ENCODE data around the gene NFIX.

NFIX gene

DNA sequence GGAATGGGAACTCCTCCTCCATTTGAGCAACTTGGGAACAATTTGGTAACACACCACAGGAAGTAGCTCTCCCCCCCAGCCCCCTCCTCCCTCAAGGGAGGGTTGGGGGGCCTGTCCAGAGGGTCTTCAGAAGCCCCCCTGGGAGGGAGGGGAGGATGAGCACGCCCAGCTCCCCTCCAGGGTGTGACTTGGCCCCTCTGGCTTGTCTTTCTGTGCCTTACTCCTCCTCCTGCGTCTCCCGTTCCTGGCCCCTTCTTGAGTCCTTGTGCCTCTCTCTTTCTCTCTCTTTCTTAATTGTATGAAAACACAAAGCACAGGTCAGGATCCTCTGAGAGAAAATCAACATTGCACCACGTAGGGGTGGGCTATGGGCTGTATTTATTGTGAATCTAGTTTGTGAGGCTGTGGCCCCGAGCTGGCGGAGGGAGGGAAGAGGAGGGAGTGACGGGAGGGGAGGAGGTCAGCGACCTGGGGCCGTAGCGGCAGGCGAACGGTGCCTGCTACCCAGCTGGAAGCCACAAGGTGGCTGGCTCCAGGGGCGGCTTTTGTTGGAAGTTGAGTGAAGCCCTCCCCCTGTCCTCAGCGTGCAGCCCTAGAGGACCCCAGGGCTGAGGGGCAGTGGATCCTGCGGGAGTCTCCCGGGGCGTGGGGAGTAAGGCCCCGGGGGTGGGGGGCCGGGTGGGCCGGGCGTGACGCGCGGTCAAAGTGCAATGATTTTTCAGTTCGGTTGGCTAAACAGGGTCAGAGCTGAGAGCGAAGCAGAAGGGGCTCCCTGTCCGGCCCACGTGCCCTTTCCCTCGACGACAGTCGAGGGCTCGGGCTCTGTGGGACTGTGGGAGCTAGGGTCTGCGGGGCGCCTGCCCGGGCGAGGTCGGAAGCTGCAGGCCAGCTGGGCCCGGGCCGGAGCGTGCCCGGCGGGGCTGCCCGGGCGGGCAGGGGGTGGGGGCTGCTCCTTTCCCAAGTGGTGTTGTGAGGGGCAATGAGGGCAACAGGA, 101.0 kb downstream of the NFIX start:
- DNase-seq = no peak

DNA sequence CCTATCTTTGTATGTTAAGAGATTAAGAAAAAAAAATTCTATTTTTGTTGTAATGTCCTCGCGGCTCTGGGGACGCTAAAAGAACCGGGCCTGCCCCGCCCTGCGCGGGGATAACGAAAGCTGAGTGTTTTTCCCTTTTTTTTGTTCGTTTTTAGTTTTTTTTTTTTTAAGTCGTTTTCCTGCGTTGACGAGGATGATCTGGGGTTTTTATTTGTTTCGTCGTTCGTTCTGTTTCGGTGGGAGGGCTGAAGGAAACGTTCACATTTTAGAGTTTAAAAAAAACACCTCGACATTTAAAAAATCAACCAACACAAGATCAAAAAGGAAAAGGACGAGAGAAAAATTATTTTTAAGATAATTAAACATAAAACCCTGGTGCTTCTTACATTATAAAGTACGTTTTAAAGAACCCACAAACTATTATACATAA, 101.8 kb downstream of the NFIX start:
- DNase-seq = no peak

DNA sequence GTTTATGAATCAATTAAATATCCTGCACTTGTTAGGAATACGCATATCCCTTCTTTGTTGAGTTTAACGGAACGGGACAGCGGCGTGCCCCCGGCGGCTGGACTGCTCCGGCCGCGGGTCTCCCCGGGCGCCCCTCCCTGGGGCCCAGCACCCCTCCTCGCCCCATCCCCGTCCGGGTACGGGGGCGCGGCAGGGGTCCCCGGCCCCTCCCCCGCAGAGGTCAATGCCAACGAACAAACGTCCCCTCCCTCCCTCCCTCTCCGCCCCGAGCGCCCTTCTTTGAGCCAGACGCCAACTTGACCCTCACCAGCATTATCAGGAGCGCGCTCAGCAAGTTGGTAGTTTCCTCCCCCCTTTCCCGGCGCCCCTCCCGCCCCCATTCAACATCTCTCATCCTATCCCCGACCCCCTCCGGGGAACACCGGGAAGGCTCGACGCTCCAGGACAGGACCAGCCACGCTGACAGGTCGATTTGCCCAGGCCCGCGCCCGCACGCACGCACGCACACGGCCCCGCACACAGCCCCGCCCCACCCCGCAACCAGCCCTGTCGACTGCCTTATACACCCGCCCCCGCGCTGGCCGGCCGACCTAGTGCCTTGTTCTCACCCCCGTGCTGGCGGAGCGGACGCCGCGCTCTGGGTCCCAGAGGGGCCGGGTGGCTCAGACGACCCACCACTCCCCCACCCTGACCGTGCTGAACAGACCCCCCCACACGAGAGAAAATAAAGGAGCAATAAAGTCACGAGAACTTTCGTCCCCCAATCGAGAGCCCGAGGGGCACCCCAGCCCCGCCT, 102.4 kb downstream of the NFIX start:
- no peak for DNase-seq

DNA sequence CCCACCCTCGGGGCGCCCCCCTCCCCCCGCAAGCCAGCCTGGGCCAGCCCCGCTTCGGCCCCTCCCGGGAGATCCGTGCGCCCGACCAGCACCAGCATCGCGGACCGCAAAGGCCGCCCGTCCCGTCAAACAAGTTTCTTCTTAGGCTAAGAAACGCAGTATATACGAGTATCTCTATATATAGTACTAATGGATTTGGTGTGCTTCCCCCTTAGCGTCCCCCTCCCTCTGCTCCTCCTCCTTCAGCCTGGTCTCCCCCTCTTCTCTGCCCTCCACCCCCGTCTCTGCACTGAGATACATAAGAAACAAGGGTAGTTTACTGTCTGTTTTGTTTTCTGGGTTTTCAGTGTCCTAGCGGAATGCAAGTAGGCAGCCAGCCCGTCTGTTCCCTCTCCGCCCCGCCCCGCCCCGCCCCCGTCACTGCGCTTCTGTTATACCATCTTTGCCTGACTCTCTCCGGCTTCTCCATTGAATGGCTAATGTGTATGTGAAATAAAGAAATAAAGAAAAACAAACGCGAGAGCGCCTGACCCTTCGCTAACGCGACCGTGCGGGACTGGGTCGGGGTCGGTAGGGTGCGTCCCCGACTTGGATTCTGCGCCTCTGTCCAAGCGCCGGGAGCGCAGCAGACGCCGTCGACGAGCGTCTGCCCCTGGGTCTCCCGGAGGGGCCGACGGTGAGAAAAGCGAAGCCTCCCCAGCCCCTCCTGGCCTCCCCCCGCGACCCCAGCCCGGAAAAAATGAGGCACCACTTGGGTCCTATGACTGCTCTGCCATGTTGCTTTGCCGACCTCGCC, 103.2 kb downstream of the NFIX start:
- no peak for DNase-seq

DNA sequence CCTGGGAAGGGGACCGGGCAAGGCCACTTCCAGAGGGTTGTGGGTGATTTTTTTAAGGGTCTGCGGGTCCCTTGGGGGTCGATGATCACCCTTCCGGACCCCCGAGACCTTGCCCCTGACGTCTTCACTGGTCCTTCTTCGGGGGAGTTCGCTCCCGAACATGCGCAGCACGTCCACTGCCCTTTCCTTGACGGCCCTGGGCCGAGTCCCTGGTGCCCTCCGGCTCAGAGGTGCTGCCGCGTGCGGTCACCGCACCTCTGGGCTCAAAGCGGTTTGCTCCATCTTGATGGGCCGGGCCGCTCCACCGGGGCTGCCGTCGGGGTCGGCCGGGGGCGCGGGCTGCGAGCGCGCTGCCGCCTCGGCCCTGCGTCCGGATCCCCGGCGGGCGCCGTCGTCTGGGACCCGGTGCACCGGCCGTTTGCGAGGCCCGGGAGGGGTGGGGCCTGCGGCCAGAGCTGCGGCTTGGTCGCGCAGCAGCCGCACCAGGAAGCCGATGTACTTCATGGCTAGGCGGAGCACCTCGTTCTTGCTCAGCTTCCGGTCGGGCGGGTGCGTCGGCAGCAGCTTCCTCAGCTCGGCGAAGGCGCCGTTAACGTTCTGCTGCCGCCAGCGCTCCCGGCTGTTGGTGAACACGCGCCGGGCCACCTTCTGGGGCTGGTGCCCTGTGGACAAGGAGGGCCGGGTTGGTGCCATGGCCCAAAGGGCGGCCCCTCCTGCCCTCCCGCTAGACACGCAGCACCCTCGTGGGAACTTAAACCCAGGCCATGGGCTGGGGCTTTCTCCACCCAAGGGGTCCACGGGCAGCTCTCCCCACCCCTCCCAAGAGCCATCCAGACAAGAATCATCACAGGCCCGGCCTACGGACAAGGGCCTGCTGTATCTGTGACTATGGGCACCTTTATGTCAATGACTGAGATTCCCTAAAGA, 104.1 kb downstream of the NFIX start:
- no peak for DNase-seq

DNA sequence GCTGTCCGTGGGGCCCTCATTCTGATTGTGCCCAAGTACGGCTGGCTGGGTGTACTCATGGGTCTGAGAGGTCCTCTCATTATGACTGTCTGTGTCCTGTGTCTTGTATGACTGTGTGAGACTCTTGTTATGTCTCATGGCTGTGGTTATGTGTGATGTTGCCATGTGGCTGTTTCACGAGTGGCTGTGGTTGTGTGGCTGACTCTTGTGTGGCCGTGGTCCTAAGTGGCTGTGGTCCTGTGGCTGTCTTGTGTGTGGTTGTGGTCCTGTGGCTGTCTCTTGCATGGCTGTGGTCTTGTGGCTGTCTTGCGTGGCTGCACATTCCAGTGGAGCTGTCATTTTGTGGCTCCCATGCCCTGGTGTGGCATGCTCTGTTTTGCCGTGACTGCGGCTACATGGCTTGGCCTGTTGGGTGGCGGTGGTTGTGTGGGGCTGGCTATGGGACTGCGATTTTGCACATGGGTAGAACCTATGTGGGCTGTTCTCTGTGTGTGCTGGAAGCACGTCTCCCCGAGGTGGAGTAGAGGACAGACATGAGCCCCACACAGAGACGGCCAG, 104.8 kb downstream of the NFIX start:
- no peak for DNase-seq

DNA sequence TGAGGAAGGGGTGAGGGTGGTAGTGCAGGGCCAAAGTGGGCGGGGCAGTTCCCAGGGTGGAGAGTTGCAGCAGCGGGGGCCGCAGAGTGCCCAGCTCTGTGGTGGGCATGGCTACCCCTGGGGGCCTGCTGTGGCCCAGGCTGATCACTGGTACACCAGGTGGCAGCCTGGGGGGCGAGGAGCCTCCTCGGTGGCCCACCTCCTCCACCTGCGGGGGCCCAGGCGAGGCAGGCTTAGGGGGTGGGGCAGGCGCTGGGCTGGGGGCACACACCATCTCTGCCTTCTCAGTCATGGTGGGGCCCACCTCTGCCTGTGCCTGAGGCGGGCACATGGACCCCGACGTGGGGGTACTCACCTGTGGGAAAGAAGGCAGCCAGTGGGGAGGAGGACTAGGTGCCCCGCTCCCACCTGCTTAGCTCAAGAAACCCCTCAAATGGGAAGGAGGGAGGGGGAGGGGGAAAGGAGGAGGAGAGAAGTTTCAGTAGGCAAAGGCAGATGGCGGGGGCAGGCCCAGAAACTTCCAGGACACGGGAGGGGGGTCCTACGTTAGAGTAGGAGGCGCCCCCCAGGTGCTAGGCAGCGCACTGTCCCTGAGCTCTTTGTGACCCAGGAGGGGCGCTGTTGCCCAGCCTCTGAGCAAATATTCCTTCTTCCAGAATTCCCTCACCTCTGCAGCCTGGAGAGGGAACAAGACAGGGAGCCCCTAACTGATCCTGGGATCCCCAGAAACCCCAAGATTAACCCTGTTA, 105.7 kb downstream of the NFIX start:
- DNase-seq = no peak

DNA sequence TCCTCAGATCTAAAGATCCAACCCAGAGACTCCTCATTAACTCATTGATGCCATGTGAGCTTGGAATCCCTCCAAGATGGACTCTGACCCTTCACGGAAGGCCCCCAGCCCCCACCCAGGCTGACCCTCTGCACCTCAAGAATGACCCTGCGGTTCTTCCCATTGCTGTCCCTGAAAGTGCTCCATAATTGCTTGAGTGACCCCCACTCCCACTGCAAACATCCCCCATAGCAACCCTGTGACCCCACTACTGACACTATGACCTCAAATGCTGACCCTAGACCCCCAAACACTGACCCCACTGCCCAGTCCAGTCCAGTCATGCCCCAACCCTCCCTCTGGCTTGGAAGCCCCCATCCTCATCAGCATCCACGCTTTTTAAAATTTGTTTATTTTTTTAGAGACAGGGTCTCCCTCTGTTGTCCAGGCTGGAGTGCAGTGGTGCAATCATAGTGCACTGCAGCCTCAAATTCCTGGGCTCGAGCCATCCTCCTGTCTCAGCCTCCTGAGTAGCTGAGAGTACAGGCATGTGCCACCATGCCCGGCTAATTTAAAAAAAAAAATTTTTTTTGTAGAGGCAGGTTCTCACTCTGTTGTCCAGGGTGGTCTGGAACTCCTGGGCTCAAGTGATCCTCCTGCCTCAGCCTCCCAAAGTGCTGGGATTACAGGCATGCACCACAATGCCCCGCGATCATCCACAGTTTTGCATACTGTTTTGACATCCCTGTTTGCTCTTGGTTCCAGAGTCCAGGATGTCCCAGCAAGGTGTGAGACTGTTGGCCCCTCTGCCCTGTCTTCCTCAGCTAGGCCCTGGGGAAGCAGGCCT, 106.5 kb downstream of the NFIX start:
- DNase-seq = no peak

DNA sequence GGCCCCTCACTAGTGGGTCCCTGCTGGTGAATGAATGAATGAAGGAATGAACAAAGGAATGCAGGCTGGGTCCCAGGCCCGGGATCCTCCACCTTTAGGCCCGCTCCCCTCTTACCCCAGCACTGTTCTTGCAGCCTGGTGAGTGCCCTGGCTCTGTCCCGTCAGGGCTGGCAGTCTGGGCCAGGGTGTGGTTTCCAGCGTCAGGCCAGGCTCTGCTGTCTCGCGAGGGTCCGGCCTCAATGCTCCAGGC, 107.1 kb downstream of the NFIX start:
- DNase-seq = no peak

DNA sequence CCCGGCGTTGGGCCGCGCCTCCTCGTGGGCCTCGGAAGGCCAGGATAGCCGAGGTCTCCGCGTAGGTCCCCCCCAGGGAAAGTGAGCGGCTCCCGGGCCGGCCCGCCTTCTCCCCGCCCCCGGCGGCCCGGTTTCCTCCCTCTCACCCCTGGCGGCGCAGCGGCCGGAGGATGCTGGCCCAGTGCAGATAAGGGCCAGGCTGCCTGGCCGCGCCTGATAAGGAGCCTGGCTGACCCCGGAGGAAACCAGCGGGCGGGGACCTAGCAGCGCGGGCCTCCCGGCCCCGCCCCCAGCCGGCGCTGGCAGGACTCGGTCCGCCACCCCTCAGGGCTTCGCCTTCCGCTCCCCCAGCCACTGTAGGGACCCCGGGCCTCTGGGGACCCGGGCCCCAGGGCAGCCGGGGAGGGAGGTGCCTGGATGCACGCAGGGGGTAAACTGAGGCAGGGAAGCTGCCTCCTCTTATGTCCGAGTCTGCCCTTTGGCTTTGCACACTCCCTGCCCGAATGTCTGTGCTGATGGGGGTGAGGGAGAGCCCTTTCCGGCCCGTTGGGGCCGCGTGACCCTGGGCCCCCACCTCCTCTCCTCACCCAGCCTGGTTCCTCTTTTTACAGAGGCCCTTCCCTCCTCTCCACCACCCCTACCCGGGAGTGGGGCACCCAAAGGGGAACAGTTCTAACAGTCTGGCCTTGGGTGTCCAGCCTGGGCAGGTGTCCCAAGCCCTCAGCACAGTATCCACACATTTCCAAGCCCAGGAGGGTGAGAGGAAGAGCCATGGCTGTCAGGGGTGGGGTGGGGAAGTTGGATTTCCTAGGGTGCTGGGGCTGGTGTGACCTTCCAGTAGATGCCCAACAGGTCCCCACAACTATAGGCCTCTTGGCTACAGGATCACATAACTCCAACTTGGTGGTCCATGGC, 107.6 kb downstream of the NFIX start, which contains the start of gene LYL1:
TSS of gene LYL1 (minus strand) at position 193 of the 915 bp plus-strand sequence. CDS start 1,687 bp downstream, outside the sequence.
- no peak for DNase-seq

DNA sequence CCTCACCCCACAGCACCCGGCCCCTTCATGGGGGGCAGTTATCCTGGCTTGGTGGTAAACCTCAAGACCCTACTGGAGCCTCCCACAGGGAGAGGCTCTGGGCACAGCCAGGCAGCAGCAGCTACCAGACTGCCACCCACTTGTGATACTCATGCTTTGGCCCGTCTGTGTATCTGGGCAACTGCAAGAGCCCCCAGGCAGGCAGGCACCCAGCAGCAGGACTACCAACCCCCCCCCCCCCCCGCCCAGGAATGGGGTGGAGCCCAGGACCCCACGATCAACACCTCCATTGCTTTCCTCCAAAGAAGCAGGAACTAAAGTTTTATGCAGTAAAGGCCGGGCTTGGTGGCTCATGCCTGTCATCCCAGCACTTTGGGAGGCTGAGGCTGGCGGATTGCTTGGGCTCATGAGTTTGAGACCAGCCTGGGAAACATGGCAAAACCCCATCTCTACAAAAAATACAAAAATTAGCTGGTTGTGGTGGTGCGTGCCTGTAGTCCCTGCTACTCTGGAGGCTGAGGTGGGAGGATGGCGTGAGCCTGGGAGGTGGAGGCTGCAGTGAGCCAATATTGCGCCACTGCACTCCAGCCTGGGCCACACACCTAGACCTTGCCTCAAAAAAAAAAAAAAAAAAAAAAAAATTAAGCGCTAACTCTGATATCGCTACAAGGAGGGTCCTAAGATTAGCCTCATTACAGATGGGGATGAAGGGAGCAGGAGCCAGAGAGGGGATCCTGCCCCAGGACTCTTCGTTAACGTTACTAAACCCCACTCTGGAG, 108.5 kb downstream of the NFIX start:
- no peak for DNase-seq

DNA sequence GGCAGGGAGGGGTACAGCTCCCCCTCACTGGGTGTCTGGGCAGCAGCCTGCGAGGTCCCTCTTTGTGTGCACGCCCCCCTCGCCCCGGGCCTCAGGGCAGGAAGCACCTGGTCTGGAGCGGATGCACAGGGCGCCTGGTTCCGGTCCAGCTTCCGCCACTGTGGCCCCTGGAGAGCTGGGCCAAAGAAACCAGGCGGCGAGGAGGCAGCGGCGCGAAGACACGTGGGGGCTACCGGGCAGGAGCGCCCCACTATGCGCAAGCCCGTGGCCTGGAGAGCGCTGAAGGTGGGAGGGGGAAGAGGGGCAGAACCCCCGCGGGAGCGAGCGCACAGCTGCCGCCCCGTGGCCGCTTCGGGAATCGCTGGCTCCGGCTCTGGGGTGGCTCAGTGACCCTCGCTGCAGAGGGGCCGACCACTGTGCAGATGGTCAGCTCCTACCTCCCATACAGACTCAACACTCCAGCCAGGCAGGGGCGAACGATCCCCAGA, 109.1 kb downstream of the NFIX start:
- no peak for DNase-seq

DNA sequence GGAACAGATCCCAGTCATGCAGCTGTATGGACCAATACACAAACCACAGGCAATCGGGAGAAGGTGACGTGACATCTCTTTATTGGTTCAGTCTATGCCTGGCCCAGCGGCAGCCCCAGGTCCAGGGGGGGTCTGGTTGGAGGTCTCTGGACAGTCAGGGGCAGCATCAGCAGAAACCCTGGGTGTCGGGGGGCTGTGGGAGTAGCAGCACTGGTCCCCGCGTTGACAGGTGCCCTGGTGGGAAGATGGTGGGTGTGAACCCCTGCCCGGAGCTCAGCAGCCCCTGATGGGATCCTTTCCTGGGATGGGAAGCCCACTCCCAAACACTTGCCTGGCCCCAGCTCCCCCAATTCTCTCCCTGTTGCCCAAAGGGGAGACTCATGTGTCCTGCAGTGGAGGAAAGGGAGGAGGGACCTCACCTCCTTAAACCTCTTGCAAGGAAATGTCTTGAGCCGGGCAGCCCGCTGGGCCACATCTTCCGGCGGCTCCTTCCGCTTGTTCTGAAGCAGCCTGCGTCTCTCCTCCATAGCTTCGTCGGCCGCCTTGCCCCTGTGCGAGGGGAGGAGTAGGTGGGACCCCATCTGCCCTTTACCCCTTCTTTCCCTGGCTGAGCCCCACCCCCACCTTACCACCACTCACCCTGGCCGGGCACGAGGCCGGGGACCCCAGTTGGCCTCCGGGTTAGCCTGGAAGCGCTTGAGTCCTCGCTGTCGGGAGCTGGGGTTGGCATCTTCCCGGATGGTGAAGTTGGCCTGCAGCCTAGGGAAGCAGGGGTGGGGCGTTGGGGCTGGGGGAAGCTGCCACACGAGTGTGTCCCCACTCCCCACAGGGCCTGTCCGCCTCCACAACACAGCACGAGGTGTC, 109.8 kb downstream of the NFIX start:
- no peak for DNase-seq

DNA sequence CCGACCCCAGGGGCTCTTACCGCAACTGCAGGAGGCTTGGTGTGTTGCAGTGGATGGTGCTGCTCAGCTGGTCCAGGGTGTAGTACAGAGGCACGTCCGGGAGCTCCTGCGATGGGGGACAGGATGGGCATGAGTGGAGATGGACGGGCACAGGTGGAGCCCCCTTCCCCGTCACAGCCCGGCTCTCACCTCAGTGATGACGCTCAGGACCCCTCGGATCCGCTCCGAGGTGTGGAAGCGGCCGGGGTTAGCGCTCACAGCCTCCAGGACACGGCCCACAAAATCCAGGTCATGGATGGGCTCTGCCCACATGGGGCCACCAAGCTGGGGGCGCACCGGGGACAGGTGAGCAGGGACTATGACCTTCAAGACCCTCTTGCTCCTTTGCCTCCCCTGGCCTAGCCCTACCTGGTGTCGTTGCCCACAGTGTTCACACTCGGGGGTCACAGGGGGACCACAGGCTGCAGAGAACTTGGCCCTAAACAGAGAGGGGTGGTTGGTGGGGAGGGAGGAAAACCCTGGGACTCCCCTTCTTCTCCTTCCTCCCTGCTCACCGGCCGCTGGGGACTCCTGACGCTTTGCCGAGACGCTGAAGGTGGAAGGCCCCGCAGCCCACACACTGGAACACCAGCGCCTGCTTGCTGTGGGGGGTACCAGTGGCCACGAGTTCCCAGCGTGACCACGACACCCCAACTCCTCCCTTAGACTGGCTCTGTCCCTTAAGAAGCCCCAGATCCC, 114.3 kb downstream of the NFIX start:
- DNase-seq = no peak

DNA sequence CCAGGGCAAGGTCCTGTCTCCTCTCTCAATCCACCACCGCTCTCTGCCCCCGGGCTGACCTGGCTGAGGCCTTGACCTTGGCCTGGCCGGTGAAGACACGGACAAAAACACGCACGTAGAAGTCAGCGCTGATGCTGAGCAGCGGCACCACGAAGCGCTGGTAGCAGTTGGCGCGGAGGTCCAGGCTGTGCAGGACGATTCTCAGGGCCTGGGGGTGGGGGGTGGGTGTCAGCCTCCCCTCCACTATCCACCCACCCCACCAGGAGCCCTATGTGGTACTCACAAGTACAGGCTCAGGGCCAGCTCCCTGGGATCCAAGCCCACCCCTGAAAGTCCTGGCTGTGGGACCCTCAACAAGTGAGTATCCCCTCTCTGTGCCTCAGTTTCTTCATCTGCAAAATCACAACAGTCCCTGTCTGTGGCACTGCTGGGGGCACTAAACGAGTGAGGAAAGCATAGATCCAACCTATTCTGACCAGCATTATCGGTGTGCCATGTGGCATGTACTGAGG, 114.9 kb downstream of the NFIX start:
- DNase-seq = no peak

DNA sequence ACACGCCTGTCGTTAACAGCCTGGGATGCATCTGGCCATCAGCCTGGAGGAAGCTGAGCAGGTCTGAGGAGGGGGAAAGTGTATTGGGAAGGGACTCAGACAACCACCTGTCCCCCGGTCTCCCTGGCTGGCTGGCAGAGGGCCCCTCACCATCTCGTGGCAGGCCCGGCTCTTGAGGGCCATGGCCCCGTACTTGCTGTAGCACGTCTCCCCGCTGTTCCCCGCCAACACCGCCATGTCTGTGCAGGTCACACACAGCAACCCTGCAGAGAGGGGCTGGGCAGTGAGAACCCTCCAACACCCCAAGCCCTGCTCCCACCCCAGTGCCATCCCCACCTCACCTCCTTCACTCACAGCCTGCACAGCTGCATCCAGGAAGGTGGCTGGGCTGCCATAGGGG, 117.3 kb downstream of the NFIX start:
- DNase-seq = no peak

Measured in NCI-H524 treated with DMSO at 0.1 percent for 48 hours (cell line).